Suprapubic skin (tissue), 4 donors: Measurements from ENCODE around the gene KCNN1. TPM values are rescaled to one million over a fixed set of nuclear protein-coding genes. Genes with fewer than 3 reads are reported as not detected.
A peak's percentile ranks its signal among the peaks of the same experiment; 100 is the strongest.

Experiments used
- DNase-seq, 2 donors: peaks; one replicate each; pipeline ENCODE4 v3.0.0-alpha.2; 2019; ENCODE audit warnings: low spot score in 2 of 2
- H3K27ac ChIP-seq: fragments of 200-600 bp; sonication (generic); one replicate; pipeline ENCODE4 v1.5.1; 2019
- H3K27me3 ChIP-seq: fragments of 200-600 bp; sonication (generic); one replicate; pipeline ENCODE4 v1.5.1; 2019
- H3K36me3 ChIP-seq: fragments of 200-600 bp; sonication (generic); one replicate; pipeline ENCODE4 v1.5.1; 2019
- H3K4me1 ChIP-seq: fragments of 200-600 bp; sonication (generic); one replicate; pipeline ENCODE4 v1.5.1; 2019
- H3K4me3 ChIP-seq: fragments of 200-600 bp; sonication (generic); one replicate; pipeline ENCODE4 v1.5.1; 2019; ENCODE audit warnings: mild to moderate bottlenecking
- H3K9me3 ChIP-seq: fragments of 200-600 bp; sonication (generic); one replicate; pipeline ENCODE4 v1.5.1; 2019
- EP300 ChIP-seq: sonication (generic); formaldehyde crosslinking; IDR thresholded peaks from one replicate; pipeline ENCODE4 v1.6.1; 2017; ENCODE audit warnings: antibody characterized with exemption
- POLR2A ChIP-seq, 2 donors: fragments of 450-650 bp; IDR thresholded peaks; one replicate each; pipeline ENCODE4 v1.6.1; 2017; ENCODE audit warnings: antibody characterized with exemption in 2 of 2, mild to moderate bottlenecking in 2 of 2, moderate library complexity in 2 of 2
- POLR2AphosphoS5 ChIP-seq, 3 donors: sonication (generic); formaldehyde crosslinking; IDR thresholded peaks; one replicate each; pipeline ENCODE4 v1.6.1; 2017; ENCODE audit warnings: antibody characterized with exemption in 3 of 3
- WGBS: methylation state at CpG from one replicate; pipeline ENCODE4 v1.1.5; 2018; 5-methylcytosine and 5-hydroxymethylcytosine counted together
- total RNA-seq, 4 donors: library from RNA; depleted of rRNA; stranded (reverse); fragments of >200 nt; gene quantifications; one replicate each; pipeline ENCODE4 v1.1.0, GENCODE V29; 2016
- TF ChIP-seq, protein P1 (sequence below), 2 donors: fragments of 200-600 bp in 1 of 2; fragments of 450-650 bp in 1 of 2; sonication (generic) in 1 of 2; IDR thresholded peaks; one replicate each; pipeline ENCODE4 v1.5.1; 2016 to 2019; ENCODE audit warnings: antibody characterized with exemption in 2 of 2, mild to moderate bottlenecking in 1 of 2, moderate library complexity in 1 of 2

Gene KCNN1
- total RNA-seq, 4 donors from 2014 or later, result 0.26 to 0.51 TPM; not detected in 2

DNA sequence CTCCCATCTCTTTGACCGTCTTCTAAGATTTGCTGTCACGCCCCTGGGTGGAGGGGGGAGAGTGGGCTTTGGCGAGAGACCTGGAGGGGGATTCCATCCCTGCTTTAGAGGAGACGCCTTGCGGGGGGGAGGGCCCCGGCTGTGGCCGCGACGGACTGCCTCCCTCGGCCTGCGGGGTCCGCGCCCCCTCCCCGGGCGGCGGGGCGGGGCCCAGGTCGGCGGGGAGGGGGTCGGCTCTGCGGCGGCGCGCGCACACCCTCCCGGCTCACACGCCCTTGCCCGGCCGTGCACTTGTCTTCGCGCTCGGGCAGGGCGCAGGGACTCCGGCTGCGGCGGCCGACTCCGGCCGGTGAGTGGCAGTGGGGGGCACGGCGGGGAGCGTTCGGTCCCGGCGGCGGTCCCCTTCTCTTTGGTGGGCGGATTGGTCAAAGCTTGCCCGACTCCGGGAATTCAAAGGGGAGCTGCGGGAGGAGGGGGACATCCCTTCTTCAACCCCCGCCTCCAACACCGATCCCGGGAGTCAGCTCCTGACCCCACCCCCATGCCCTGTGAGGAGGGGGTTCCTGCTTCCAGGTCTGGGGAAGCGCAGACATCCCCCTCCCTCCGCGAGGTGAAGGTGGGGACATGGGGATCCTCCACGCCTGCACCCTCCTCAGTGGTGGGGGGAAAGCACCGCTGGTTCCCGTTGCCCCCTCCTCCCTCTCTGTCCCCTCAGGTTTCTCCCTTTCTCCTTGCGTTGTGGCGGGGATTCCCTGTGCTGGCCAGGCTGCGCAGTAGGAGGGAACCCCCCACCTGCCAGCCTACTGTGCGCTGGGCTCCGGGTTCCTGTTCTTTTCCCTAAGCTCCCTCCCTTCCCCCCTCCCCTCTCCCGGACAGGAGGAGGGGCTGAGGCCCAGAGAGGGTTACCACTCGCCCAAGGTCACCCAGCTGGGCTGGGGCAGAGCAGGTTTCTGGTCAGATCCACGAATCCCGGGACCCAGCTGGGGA lies 14.6 kb upstream of the KCNN1 start:
- peaks cover 81% of the 10 kb centered on the region for H3K27me3 ChIP-seq
- H3K4me3 ChIP-seq, result peak overlapping the region; percentile 28
- DNase-seq, result no peak
- no peak overlapping the region for H3K27ac ChIP-seq
- WGBS, result 3% methylated on average over 12 of the region's 68 CpGs
- no peak for TF ChIP-seq EP300
- H3K36me3 ChIP-seq, result no peaks in the 10 kb centered on the region
- no peaks in the 10 kb centered on the region for H3K9me3 ChIP-seq
- peaks cover 48% of the 10 kb centered on the region for H3K4me1 ChIP-seq

DNA sequence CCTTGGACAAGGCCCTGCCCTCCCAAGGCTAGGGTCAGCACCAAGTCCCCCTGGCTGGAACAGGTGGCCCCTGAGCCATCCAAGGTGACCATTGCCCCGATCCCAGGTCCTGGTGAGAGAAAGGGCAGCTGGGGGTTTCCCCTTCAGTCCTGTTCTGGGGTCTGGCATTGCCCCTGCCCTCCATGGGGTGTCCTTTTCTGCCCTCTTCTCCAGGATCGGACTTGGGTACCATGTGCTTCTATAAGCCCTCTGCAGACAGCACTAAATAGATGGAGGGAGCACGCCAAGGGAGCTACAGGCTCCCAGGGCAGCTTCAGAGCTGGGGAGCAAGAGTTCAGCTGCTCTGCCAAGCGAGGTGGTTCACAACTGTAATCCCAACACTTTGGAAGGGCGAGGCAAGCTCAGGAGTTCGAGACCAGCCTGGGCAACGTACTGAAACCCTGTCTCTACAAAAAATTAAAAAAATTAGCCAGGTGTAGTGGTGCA lies 13.5 kb upstream of the KCNN1 start:
- peaks cover 90% of the 10 kb centered on the region for H3K27me3 ChIP-seq
- TF ChIP-seq EP300 (no peak), POLR2A (IDR thresholded peaks at IDR 0.05) (no peak)
- 60% methylated on average over 4 of the region's 7 CpGs for WGBS

DNA sequence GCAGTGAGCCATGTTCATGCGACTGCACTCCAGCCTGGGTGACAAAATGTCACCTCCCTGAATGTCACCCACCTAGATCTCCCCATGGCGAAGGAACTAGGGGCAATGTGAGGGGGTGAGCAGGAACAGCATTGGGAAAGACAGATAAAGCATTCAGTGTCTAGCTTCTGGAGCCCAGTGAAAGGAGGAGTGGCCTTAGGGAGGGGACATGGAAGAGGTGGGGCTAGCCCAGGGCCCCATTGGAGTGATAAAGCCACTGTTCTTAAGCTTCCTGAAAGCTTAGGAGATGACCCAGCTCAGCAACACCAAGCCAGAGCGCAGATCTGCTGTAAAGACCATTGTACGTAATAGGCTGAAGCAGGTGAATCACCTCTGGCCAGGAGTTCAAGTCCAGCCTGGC lies 13.0 kb upstream of the KCNN1 start:
- no peak for TF ChIP-seq POLR2A (IDR thresholded peaks at IDR 0.05)
- TF ChIP-seq, protein P1, sequence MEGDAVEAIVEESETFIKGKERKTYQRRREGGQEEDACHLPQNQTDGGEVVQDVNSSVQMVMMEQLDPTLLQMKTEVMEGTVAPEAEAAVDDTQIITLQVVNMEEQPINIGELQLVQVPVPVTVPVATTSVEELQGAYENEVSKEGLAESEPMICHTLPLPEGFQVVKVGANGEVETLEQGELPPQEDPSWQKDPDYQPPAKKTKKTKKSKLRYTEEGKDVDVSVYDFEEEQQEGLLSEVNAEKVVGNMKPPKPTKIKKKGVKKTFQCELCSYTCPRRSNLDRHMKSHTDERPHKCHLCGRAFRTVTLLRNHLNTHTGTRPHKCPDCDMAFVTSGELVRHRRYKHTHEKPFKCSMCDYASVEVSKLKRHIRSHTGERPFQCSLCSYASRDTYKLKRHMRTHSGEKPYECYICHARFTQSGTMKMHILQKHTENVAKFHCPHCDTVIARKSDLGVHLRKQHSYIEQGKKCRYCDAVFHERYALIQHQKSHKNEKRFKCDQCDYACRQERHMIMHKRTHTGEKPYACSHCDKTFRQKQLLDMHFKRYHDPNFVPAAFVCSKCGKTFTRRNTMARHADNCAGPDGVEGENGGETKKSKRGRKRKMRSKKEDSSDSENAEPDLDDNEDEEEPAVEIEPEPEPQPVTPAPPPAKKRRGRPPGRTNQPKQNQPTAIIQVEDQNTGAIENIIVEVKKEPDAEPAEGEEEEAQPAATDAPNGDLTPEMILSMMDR (IDR thresholded peaks at IDR 0.05), result no peak
- TF ChIP-seq EP300, result no peak
- TF ChIP-seq POLR2AphosphoS5 (IDR thresholded peaks at IDR 0.05), result no peak
- H3K4me3 ChIP-seq, result no peak overlapping the region
- H3K27ac ChIP-seq, result no peak overlapping the region
- peaks cover 86% of the 10 kb centered on the region for H3K27me3 ChIP-seq
- no peak for DNase-seq
- WGBS, result 79% methylated on average over 2 of the region's 4 CpGs
- no peaks in the 10 kb centered on the region for H3K9me3 ChIP-seq
- no peaks in the 10 kb centered on the region for H3K36me3 ChIP-seq
- peaks cover 37% of the 10 kb centered on the region for H3K4me1 ChIP-seq

More for the DNA sequence above, 13.5 kb upstream of the KCNN1 start:
- Histone ChIP-seq H3K36me3 (no peaks in the 10 kb centered on the region), H3K4me1 (peaks cover 42% of the 10 kb centered on the region), H3K27ac (no peak overlapping the region), H3K9me3 (no peaks in the 10 kb centered on the region), H3K4me3 (no peak overlapping the region)
- no peak for DNase-seq

DNA sequence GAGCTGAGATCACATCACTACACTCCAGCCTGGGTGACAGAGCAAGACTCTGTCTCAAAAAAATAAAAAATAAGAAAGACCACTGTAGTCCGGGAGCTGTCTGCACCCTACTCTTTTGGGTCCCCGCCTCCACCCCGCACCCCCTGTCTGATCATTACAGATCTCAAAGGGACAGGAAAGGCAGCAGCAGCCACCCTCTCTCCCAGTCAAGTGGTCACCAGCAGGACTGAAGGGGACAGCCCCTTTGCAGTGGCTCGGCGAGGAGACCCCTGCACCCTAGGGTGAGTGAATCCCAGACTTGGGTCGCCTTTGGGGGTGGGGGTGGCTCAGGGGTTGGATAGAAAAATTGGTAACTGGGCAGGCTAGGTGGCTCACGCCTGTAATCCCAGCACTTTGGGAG lies 12.5 kb upstream of the KCNN1 start:
- Histone ChIP-seq H3K27me3 (peaks cover 81% of the 10 kb centered on the region), H3K4me3 (no peak overlapping the region), H3K4me1 (peaks cover 32% of the 10 kb centered on the region), H3K27ac (no peak overlapping the region), H3K9me3 (no peaks in the 10 kb centered on the region), H3K36me3 (no peaks in the 10 kb centered on the region)
- DNase-seq, result no peak
- 76% methylated on average over 5 of the region's 7 CpGs for WGBS
- TF ChIP-seq EP300 (no peak), POLR2A (IDR thresholded peaks at IDR 0.05) (no peak), POLR2AphosphoS5 (IDR thresholded peaks at IDR 0.05) (no peak)
- TF ChIP-seq, protein P1 (IDR thresholded peaks at IDR 0.05), result no peak

DNA sequence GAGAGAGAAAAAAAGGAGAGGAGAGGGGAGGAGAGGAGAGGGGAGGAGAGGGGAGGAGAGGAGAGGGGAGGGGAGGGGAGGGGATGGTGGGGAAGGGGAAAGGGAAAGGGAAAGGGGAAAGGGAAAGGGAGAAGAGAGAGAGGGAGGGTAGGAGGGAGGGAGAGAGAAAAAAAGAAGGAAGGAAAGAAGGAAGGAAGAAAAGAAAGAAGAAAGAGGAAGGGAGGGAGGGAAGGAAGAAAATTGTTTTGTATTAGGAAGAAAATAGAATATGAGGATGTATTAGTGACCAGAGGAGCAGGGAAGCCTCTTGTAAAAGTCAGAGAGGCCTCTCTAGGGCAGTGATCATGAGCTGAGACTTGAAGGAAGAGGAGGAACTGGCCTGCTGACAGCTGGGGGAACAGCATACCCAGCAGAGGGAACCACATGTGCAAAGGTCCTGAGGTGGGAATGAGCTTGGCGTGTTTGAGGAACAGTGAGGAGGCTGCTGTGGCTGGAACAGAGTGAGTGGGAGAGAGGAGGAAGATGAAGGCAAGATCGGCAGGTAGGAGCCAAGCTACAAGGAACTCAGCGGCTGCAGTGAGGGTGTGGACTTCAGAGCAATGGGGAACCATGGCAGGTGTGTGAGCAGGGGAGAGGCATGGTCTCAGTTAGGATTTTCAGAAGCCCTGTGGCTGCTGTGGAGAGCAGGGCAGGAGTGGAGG lies 9.6 kb upstream of the KCNN1 start:
- H3K36me3 ChIP-seq, result no peaks in the 10 kb centered on the region
- no peak for TF ChIP-seq POLR2A (IDR thresholded peaks at IDR 0.05)
- TF ChIP-seq, protein P1 (IDR thresholded peaks at IDR 0.05), result no peak
- TF ChIP-seq POLR2AphosphoS5 (IDR thresholded peaks at IDR 0.05), result no peak
- TF ChIP-seq EP300, result no peak
- DNase-seq, result no peak
- no peaks in the 10 kb centered on the region for H3K9me3 ChIP-seq
- WGBS, result 78% methylated on average over 3 of the region's 3 CpGs
- H3K27me3 ChIP-seq, result peaks cover 61% of the 10 kb centered on the region
- H3K4me3 ChIP-seq, result no peak overlapping the region
- H3K27ac ChIP-seq, result no peak overlapping the region
- peaks cover 3% of the 10 kb centered on the region for H3K4me1 ChIP-seq

DNA sequence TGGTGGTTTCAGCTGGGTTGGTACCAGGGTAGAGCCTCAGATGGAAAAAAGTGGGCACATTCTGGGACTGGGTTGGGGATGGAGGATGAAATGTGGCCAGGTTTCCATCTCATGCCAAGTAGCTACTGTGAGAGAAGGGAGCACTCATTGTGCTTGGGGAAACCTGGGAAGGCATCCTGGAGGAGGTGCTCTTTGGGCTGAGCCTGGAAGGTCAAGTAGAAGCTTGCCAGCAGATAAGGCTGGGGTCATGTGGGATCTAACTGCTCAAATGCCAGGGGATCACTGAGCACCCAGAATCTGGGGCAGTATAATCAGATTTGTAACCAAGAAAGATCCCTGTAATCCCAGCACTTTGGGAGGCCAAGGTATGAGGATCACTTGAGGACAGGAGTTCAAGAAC lies 9.0 kb upstream of the KCNN1 start:
- Histone ChIP-seq H3K27me3 (peaks cover 55% of the 10 kb centered on the region), H3K36me3 (no peaks in the 10 kb centered on the region), H3K4me1 (no peaks in the 10 kb centered on the region), H3K9me3 (no peaks in the 10 kb centered on the region), H3K4me3 (no peak overlapping the region), H3K27ac (no peak overlapping the region)
- TF ChIP-seq EP300 (no peak), POLR2AphosphoS5 (IDR thresholded peaks at IDR 0.05) (no peak), POLR2A (IDR thresholded peaks at IDR 0.05) (no peak)
- TF ChIP-seq, protein P1 (IDR thresholded peaks at IDR 0.05), result no peak
- no peak for DNase-seq
